Measurements from ENCODE around the gene DMAP1.

DMAP1 gene

GRCh38 chr1:44256762-44257554 is 43.7 kb downstream of the DMAP1 start:
- DNase-seq (ENCODE audit: low read depth), result no peak

- no peak for DNase-seq (ENCODE audit: low read depth)
These were observed 45.8 kb downstream of the DMAP1 start for GRCh38 chr1:44259090-44259489.

GRCh38 chr1:44260792-44261170 is 47.5 kb downstream of the DMAP1 start:
- DNase-seq (ENCODE audit: low read depth), result no peak

- DNase-seq (ENCODE audit: low read depth), result no peak
These were observed 48.0 kb downstream of the DMAP1 start for GRCh38 chr1:44261171-44261817.

- no peak for DNase-seq (ENCODE audit: low read depth)
These were observed 48.7 kb downstream of the DMAP1 start for GRCh38 chr1:44261962-44262361.

- DNase-seq (ENCODE audit: low read depth), result no peak
These were observed 49.1 kb downstream of the DMAP1 start for GRCh38 chr1:44262414-44262813.

GRCh38 chr1:44262816-44263567 is 49.7 kb downstream of the DMAP1 start:
- DNase-seq (ENCODE audit: low read depth), result no peak

- no peak for DNase-seq (ENCODE audit: low read depth)
These were observed 50.5 kb downstream of the DMAP1 start for GRCh38 chr1:44263568-44264450.

GRCh38 chr1:44264451-44264771 is 51.1 kb downstream of the DMAP1 start:
- DNase-seq (ENCODE audit: low read depth), result no peak

GRCh38 chr1:44265656-44266358 is 52.5 kb downstream of the DMAP1 start:
- DNase-seq (ENCODE audit: low read depth), result no peak

GRCh38 chr1:44266400-44267344 is 53.4 kb downstream of the DMAP1 start:
- no peak for DNase-seq (ENCODE audit: low read depth)

- no peak for DNase-seq (ENCODE audit: low read depth)
These were observed 54.2 kb downstream of the DMAP1 start for GRCh38 chr1:44267438-44267837.

GRCh38 chr1:44268054-44268453 is 54.8 kb downstream of the DMAP1 start:
- DNase-seq (ENCODE audit: low read depth), result no peak

Data from stromal cell of bone marrow (primary cell).